AG09309 (cell line): ENCODE data around the gene RFX2.

Experiments used
- DNase-seq: peaks from one replicate; pipeline ENCODE4 v3.0.0-alpha.2; 2010; ENCODE audit warnings: low read depth
- H3K4me3 ChIP-seq: 2 replicates; pipeline ENCODE4 v1.5.1; 2011; ENCODE audit warnings: mild to moderate bottlenecking, low read depth, low read length, moderate library complexity; ENCODE audit not compliant: control insufficient read depth
- CTCF ChIP-seq: IDR thresholded peaks from 2 replicates; pipeline ENCODE4 v1.5.1; 2011; ENCODE audit warnings: mild to moderate bottlenecking, low read depth, low read length, inconsistent platforms; ENCODE audit not compliant: insufficient read depth, control insufficient read depth; ENCODE audit errors: missing control alignments

Gene RFX2

GRCh38 chr19:6042776-6043726 lies 67.2 kb downstream of the RFX2 start:
- no peak overlapping the region for H3K4me3 ChIP-seq
- no peak for DNase-seq
- no peak for TF ChIP-seq CTCF

- no peak overlapping the region for H3K4me3 ChIP-seq
- no peak for TF ChIP-seq CTCF
- no peak for DNase-seq
Observed at GRCh38 chr19:6041991-6042481, 68.3 kb downstream of the RFX2 start.

GRCh38 chr19:6041071-6041470 lies 69.2 kb downstream of the RFX2 start:
- DNase-seq = no peak
- no peak for TF ChIP-seq CTCF
- no peak overlapping the region for H3K4me3 ChIP-seq

GRCh38 chr19:6039566-6040225 lies 70.6 kb downstream of the RFX2 start:
- TF ChIP-seq CTCF = no peak
- H3K4me3 ChIP-seq = no peak overlapping the region
- DNase-seq = no peak

GRCh38 chr19:6038634-6039405 lies 71.5 kb downstream of the RFX2 start:
- no peak for TF ChIP-seq CTCF
- DNase-seq = no peak
- no peak overlapping the region for H3K4me3 ChIP-seq

GRCh38 chr19:6035026-6035425 lies 75.3 kb downstream of the RFX2 start:
- DNase-seq = no peak
- no peak overlapping the region for H3K4me3 ChIP-seq
- TF ChIP-seq CTCF = no peak
